HG02610 (cell line): Measurements from ENCODE around the gene MRPL19.

ENCODE experiments used
- ATAC-seq: cut with Tn5 transposase; IDR thresholded peaks from one replicate; pipeline ENCODE4 v1.9.1; 2021; ENCODE audit warnings: mild to moderate bottlenecking, moderate library complexity; ENCODE audit not compliant: unreplicated experiment

The MRPL19 gene

GRCh38 chr2:75728614-75729419 is 82.2 kb downstream of the MRPL19 start:
- ATAC-seq: no peak

GRCh38 chr2:75729861-75730260 is 83.3 kb downstream of the MRPL19 start:
- ATAC-seq: no peak

GRCh38 chr2:75736276-75736675 is 89.7 kb downstream of the MRPL19 start:
- ATAC-seq: no peak

GRCh38 chr2:75737961-75738360 is 91.4 kb downstream of the MRPL19 start:
- peak; percentile 82 for ATAC-seq
